Liver (tissue), 2 donors: Measurements from ENCODE around the gene SEMA3C.

Experiments used
- YY1 ChIP-seq: IDR thresholded peaks from 2 replicates; pipeline ENCODE4 v1.6.1; 2016; ENCODE audit warnings: antibody characterized with exemption, mild to moderate bottlenecking
- TF ChIP-seq, protein P1 (sequence below): fragments of 150-350 bp; IDR thresholded peaks from 2 replicates; pipeline ENCODE4 v1.5.1; 2017; ENCODE audit warnings: improper control_type of control experiment, low read depth, low read length; ENCODE audit not compliant: missing input control
- donor health status: healthy.

- TF ChIP-seq YY1, result no peak
- TF ChIP-seq, protein P1, sequence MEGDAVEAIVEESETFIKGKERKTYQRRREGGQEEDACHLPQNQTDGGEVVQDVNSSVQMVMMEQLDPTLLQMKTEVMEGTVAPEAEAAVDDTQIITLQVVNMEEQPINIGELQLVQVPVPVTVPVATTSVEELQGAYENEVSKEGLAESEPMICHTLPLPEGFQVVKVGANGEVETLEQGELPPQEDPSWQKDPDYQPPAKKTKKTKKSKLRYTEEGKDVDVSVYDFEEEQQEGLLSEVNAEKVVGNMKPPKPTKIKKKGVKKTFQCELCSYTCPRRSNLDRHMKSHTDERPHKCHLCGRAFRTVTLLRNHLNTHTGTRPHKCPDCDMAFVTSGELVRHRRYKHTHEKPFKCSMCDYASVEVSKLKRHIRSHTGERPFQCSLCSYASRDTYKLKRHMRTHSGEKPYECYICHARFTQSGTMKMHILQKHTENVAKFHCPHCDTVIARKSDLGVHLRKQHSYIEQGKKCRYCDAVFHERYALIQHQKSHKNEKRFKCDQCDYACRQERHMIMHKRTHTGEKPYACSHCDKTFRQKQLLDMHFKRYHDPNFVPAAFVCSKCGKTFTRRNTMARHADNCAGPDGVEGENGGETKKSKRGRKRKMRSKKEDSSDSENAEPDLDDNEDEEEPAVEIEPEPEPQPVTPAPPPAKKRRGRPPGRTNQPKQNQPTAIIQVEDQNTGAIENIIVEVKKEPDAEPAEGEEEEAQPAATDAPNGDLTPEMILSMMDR, result no peak
These were observed 60.5 kb downstream of the SEMA3C start for GRCh38 chr7:80858141-80858903.
